ENCODE measurements around the gene PCDHGB2.
"Not testable (repeated sequence)": the region's sequence is repeated elsewhere in the genome, so short reads cannot be mapped to it uniquely, and the experiment has no call there.

PCDHGB2 gene

GRCh38 chr5:141351591-141351990, 8.2 kb upstream of the PCDHGB2 start:
- DNase-seq = no peak

- DNase-seq = no peak
Observed at GRCh38 chr5:141354900-141355469, 4.8 kb upstream of the PCDHGB2 start, which contains the start of gene PCDHGA4. Gene PCDHGA4, plus strand, starts transcription at chr5:141355021. Its CDS starts 87 bp downstream, at chr5:141355108.

- no peak for DNase-seq
Observed at GRCh38 chr5:141355641-141356040, 4.2 kb upstream of the PCDHGB2 start.

- no peak for DNase-seq
Observed at GRCh38 chr5:141356133-141356532, 3.7 kb upstream of the PCDHGB2 start.

GRCh38 chr5:141356950-141357349, 2.8 kb upstream of the PCDHGB2 start:
- no peak for DNase-seq

GRCh38 chr5:141360685-141361084, 891 bp downstream of the PCDHGB2 start:
- no peak for DNase-seq

- no peak for DNase-seq
Observed at GRCh38 chr5:141362719-141363118, 2.9 kb downstream of the PCDHGB2 start.

- DNase-seq = no peak
Observed at GRCh38 chr5:141363952-141364660, 4.3 kb downstream of the PCDHGB2 start, which contains the start of gene PCDHGA5. Gene PCDHGA5, plus strand, starts transcription at chr5:141364162. Its CDS starts 169 bp downstream, at chr5:141364331.

- no peak for DNase-seq
Observed at GRCh38 chr5:141366016-141366896, 6.5 kb downstream of the PCDHGB2 start.

- peak; percentile 11 to 64 (median 43) for DNase-seq
Observed at GRCh38 chr5:141369994-141370848, 10.4 kb downstream of the PCDHGB2 start, which contains the start of gene PCDHGB3. Gene PCDHGB3, plus strand, starts transcription at chr5:141370242. Its CDS starts 153 bp downstream, at chr5:141370395.

GRCh38 chr5:141371572-141372475, 12.0 kb downstream of the PCDHGB2 start:
- no peak for DNase-seq

- peak in 1 of 4 experiments; percentile 18 for DNase-seq
Observed at GRCh38 chr5:141373673-141374317, 14.0 kb downstream of the PCDHGB2 start, which contains the start of gene PCDHGA6. Gene PCDHGA6, plus strand, starts transcription at chr5:141373891. Its CDS starts 193 bp downstream, at chr5:141374084.

GRCh38 chr5:141374627-141375026, 14.8 kb downstream of the PCDHGB2 start:
- DNase-seq = no peak

- DNase-seq = not testable (repeated sequence)
Observed at GRCh38 chr5:141375444-141376155, 15.8 kb downstream of the PCDHGB2 start.

- no peak for DNase-seq
Observed at GRCh38 chr5:141382469-141383294, 22.9 kb downstream of the PCDHGB2 start, which contains the start of gene PCDHGA7. Gene PCDHGA7, plus strand, starts transcription at chr5:141382742. Its CDS starts 158 bp downstream, at chr5:141382900.

GRCh38 chr5:141383345-141383744, 23.6 kb downstream of the PCDHGB2 start:
- no peak for DNase-seq

- no peak for DNase-seq
Observed at GRCh38 chr5:141384471-141385267, 24.9 kb downstream of the PCDHGB2 start.

All from suppressor macrophage (primary cell).